NCI-H2227 treated with DMSO at 0.1 percent for 48 hours (cell line): ENCODE results near the gene TBC1D1.
A peak's percentile ranks its signal among the peaks of the same experiment; 100 is the strongest.

Experiments
- DNase-seq: peaks from one replicate; lab custom pipeline; 2025; lab: John Stamatoyannopoulos, UW

Gene TBC1D1

DNA sequence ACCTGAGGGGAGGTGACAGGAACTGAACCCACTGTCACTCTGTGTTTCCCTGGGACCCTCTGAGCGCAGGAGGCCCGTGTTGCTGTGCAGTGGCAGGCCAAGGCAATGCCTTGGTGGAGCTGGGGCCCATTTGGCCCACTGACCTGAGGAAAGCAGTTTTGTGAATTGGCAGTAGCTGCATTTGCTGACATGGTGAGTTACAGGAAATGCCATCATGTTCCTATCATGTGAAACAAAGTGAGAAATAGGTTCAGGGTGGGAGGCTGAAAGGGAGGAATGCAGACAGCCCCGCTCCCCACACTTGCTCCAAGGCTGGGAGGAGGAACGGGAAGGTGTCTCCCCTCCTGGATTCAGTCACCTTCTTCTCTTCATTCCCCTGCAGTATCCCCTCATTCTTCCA, 215.4 kb downstream of the TBC1D1 start:
- DNase-seq = no peak

DNA sequence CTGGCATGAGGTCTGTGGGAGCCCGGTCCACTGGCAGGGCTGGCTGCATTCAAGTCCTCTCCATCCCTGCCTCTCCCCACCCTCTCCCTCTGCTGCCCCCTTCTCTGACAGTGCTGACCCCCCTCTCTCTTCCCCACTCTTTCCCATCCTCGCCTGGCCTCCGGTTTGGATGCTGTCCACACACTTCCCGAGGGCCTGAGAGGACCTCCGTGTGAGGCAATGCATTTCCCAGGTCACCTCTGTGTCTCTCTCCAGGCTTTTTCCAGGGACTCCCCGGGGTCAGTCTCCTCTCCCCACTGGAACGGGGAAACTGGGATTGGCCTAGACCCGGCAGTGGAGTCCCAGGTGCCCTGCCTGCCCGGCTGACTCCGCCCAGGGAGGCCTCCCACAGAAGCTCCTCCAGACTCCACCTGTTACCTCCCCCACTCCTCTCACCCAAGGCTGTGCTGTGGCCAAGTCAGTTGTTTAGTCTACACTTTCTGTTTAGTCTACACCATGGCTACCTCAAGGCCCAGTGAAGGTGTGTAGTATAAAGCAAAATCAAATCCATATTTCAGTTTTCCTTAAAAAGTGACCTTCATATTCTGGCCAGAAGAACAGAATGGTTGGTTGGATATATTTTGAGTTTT, 216.1 kb downstream of the TBC1D1 start:
- DNase-seq = no peak

DNA sequence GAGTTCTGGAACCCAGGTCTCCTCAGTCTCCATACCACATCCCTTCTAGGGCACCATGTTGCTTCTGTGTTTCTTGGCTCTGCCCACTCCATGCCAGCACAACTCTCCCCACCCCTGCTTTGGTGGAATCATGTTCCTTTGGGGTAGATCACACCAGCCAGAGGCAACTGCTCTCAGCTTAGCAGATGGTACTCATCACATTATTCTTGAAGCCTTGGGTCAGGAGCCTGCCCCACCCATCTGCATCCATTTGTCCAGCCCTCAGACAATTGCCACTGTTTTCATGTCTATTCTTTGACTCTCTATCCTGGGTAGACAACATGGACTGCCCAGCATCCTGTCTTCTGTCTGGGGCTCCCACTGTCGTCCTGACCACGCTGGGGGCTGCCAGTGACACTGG, 216.9 kb downstream of the TBC1D1 start:
- DNase-seq = no peak

DNA sequence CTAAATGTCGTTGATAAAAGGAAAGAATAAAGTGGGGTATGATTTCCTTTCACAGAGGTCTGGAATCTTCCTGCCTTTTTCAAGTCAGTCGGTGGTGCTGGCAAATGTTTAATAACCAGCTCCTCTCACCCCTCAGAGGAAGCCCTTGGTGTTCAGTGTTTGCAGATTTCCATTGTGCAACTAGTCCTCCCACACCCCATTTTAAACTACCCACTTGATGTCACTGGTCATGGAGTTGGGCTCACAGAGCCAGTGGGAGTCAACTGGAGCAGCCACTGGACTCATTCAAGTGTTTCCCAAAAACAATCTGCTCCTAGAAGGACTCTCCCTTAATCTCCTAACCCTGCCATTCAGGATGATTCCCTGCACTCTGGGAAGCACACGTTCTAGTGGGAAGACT, 218.5 kb downstream of the TBC1D1 start:
- no peak for DNase-seq

DNA sequence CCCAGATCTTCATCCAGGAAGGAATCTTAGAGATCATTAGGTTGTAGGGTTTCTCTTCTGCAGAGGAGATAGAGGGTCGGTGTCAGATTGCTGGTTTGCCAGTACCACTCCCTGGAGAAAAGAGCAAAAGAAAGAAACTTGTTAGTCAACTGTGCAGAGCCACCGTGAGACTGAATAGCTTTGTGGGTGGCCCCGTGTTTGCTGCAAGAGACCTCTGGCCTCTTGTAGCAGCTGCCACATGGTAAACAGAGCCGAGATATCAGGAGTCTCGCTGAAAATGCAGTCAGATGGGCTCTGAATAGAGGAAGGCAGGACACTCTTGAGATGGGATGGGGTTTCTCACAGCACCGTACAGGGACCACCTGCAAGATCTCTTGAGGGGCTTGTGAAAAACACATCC, 219.0 kb downstream of the TBC1D1 start:
- no peak for DNase-seq

DNA sequence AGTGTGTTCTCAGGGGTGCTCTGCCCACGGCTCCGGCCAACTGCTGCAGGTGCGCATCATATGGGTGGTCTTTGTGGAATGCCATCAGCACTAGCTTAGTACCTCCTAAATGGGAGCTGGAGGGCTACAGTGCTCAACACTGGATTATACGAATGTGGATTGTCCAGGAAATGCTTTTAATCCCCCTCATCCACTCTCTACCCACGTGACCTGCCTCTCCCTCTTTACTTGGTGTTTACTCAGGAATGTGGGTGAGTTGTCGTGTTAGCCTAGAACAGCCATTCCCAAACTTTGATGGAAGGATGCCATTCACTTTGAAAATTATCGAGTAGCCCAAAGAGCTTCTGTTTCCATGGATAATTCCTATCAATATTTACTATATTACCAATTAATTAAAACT, 220.1 kb downstream of the TBC1D1 start:
- DNase-seq = no peak

DNA sequence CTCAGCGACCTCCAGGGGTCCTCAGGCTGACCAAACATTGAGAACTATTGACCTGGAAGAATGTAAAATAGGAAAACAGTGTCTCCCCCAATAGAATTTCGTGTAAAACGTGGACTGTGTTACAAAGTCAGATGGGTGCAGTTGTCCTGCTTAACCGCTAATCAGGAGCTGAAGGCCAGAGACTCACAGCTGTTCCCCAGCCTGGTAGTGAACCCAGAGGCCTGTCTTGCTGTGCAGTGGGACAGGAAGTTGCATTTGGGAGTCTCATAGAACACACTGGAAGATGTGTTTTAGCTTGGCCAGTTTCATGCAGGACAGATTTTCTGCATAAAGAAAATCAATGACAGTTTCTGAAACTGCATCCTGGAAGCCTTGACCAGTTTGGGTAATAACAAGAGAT, 220.8 kb downstream of the TBC1D1 start:
- DNase-seq = no peak

DNA sequence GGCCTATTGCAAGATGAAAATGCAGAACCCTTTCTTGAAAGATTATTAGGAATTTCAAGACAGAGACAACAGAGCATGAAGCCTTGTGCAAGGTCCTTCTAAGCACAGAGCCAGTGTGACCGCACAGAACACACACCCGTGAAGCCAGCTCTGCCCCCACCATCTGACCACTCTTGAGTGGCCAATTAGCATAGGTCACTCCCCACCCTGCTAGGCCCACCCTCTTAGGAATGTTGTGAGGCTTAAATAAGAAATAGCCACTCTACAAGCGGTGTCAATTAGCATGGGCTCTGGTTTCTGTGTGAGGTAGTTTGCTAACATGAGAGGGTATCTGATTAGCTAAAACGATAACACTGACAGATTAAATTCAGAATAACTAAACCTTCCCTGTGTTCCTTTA, 222.2 kb downstream of the TBC1D1 start:
- no peak for DNase-seq

DNA sequence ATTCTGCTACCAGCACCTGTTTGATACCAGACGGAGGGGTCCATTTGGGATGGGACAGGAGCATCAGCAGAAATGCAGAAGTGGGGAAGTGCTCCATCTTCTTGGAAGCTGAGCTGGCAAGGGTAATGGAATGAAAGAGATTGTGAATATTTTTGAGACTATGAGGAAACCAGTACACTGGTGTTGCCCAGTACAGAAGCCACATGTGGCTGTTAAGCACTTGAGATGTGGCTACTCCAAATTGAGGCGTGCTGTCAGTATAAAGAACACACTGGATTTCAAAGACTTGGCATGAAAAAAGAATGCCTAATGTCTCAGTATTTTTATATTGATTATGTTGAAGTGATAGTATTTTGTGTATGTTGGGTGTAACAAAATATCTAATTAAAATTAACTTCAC, 222.7 kb downstream of the TBC1D1 start:
- no peak for DNase-seq

DNA sequence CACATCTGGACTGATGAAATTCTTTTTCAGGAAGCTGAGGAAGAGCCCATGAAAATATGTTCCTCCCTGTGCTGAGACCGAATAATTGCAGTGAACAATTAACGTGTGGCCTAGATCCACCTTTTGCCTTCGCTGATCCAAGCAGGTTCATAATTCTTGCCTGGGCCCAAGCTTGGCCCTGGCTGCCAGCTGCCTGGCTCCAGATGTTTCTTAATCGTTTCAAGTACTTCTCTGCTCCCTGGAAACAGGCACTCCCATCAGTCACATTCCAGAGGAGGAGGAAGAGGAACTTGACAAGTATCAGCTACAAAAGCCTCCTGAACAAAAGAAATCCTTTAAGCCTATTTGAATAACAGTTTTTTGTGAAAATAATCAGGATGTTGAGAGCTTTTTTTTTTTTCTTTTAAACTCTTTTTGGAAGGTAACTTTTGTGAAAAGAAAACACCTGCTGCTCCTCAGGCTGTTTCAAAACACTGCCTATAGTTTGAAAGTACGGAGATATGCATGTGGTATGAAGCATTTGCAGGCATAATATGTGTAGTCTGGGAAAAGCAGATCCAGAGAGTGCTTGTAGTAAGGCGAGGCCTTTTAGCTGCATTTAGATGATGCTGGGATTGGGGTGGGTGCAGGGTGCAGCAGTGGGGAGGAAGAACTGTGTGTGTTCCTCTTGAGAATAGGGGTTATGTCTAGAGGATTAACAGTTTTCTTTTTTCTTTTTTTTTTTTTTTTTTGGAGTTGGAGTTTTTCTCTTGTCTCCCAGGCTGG, 223.7 kb downstream of the TBC1D1 start:
- no peak for DNase-seq

DNA sequence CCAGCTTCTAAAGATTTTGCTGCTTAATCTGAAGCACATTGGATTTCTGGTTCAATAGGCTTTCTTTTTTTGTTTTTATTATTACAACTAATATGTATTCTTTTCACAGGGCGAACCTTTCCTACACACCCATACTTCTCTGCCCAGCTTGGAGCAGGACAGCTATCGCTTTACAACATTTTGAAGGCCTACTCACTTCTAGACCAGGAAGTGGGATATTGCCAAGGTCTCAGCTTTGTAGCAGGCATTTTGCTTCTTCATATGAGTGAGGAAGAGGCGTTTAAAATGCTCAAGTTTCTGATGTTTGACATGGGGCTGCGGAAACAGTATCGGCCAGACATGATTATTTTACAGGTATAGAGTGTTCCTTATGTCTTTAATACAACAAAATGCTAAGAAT, 224.7 kb downstream of the TBC1D1 start:
- no peak for DNase-seq

DNA sequence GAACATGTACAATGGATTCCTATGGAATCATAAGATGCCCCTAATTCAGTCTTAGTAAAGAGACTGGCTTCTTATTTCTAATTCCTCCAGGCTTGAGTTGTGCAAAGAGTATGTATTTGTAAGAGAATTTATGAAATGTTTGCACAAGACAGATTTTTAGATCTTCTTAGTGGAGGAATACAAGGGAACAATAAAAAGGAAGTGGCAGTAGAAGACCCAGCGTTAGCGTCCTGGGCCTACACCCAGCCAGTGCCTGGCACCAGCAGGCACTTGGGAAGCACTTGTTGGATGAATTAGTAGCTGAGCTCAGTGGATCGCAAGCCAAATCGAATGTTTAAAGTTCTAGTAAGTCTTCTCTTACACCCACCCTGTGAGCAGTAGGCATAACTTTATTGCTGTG, 226.7 kb downstream of the TBC1D1 start:
- DNase-seq = no peak

DNA sequence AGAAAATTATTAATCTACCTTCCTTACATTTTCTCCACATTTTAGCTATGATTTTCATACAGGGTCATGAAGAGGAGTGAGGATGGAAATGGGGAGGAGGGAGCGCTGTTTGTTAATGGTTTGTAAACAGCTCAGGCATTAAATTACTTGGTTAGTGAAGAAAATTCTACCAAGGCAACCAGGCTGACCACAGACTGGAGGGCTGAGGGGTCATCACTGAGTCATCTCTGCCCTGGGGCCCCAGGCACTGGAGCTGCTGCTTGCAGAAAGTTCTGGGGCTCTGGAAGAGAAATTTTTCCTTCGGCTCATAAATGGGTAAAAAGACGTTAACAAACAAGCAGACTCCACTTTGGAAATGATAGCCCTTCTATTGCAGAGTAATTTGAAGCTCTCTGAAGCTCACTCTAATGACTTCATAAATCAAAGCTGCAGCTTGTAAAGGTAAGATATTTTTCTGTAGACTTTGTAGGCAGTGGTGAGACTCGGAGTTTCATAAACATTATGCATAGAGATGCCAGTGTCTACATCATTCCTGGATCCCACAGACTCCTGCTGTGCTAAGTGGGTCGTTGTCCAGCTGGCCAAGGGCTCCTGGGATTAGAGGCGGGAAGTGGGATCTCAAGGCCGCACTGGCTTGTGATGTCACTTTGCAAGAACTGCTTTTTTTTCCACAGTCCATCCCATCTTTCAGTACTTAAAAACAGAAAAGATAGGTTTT, 228.9 kb downstream of the TBC1D1 start:
- peak; percentile 50 for DNase-seq

DNA sequence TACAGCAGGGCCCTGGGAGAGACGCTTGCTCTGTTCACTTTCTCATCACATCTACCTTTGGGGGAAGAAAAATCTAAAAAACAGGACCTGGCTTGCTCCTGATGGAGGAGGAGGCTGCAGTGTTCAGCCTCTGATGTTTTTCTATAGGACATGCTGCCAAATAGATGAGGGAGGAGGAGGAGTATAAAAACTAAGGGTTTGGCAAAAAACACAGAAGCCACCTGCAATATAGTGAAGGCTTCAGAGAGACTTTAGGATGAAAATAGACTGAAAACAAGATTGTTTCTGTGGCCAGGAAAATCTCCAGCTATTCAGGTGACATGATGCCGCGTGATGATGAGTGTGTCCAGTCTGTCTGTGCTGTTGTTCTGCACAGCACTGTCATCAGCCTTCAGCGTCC, 229.9 kb downstream of the TBC1D1 start:
- DNase-seq = no peak

DNA sequence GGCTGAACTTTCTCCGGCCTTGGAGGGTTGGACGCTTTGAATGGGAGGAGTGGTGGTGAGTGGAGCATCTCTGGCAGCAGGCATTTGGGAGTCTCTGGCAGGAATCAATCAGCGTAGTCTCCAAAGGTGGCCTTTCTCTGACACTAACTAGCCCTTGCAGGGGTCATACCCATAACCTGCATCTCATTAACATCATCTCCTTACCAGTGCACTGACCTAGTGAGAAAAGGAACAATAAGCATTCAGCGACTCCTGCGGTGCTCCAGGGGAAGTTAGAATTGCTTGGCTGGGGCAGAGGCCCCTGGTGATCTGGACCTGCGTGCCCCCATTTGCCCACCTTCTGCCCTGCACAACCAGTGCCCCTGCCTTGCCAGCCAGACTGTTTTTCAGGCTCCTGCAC, 231.2 kb downstream of the TBC1D1 start:
- no peak for DNase-seq

DNA sequence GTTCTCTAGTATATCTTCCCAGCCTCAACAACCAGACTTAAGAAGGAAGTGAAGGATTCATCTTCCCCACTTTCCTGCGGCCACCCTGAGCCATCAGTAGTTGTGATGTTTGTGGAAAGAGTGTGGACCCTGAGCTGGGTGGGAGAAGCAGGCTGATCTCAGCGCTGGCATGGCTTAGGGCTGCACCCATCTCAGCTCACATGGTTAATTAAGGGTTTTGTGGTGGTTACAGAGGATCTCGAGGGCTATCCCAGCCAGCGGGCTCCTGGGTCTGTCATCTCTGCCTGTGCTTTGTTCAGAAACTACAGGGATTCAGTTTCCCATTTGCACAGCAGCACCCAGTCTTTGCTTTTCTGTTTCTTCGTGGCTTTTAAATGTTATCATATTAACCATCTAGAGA, 232.7 kb downstream of the TBC1D1 start:
- no peak for DNase-seq

DNA sequence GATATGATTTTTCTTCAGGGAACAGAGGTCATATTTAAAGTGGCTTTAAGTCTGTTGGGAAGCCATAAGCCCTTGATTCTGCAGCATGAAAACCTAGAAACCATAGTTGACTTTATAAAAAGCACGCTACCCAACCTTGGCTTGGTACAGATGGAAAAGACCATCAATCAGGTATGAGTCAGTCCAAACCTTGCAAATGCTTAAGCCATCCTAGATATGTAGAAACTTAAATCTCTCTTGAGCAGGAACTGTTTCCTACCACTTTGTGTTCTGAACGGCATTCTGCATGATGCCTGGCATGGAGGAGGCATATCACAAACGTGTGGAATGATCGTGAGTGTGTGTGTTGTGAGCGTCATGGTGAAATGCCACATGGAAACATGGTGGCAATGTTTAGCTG, 234.1 kb downstream of the TBC1D1 start:
- DNase-seq = no peak

DNA sequence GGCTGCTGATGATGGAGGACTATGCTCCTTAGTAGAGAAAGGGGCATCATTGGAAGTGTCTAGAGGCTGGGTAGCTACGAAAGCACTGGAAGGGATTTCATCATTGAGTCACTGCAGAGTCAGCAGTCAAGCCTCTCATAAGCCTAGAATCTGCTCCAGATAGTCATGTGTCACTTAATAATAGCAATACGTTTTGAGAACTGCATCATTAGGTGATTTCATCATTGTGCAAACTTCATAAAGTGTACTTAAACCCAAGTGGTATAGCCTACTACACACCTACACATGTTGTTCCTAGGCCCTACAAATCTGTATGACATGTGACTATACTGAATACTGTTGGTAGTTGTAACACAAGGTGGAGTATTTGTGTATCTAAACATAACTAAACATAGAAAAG, 234.9 kb downstream of the TBC1D1 start:
- DNase-seq = no peak

DNA sequence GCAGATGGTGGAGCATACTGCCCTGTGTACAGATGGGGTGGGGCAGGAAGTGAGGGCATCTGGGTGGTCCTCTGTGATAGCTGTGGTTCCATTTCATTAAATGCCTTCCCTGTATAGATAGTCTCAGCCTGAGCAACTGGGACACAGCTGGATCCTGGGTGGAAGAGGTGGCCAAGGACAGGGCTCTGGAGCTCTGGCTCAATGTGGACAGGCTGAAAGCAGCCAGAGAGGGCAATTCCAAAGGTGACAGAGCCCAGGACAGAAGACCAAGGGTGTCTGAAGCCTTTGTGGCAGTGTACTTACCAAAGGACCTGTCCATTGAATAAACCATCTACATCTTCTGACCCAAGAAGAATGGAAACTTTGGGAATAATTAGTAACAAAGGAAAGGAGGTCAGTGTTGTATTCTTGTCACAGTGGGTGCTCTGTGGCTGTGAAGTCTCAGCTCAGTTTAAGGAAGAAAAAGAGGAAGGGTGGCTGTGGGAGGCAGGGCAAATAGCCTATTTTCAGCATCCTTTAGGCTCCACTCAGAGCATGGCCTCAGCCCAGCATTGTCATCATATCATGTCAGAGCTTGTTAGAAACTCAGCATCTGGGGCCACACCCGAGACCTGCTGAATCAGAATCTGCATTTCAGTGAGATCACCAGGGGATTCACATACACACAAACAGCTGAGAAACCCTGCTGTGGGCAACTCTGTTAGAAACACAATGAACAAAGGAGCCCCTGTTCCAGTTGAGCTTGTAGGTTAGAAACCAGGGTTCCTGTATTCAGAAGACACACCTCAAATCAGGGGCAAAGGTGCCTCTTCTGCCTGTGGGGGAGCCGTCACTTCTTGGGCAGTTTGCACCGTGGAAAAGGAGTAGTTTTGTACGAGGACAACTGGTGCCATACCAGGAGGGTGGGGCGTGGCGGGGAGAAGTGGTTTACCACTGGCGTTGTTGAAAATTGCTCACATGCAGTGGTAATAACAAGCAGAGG, 237.9 kb downstream of the TBC1D1 start:
- DNase-seq = no peak

DNA sequence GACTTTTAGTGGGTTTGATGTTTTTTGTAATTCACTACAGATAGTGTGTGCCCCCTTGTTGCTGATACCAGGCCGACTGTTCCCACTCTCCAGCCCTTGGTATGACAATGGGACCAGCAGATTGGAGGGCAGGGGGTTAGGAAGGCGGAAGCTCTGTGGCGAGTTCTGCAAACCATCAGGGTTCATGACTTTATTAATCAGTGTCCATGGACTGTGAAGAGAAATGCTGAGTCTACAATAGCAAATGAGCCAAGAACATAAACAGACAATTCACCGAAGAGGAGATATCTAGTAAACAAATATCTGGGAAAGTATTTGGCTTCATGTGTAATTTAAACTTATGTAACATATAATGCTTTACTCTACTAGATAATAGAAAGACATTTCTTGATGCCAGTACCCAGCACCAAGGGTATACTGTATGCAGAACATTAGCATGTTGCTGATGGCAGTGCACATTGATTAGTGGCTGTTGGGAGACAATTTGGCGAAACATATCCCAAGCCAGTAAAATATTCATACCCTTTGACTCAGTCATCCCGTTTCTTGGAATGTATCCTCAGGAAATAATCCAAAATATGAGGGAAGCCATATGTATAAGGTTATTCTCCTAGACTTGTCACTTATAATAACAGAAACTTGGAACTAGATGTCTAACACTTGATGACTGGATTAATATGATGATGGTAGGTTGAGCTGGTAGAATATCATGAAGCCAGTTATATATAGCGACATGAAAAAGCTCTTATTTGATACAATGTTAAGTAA, 238.8 kb downstream of the TBC1D1 start:
- no peak for DNase-seq

DNA sequence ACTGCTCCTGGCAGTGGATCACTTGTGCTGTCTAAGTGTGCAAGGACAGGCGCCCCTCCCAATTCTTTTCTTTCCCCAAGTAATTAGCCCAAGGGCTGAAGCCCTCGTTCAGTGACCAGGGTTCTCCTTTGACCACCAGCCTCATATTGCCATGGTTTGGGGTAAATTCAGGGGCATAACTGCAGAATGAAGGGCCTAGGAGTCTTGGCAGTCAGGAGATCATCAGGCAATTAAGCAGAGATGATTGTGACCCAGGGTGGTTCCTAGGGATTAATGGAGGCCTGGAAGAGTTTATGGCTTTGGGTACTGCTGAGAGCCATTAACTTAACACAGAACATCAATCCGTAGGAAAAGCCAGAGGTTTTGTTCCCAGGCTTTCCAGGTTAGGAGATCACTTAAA, 240.0 kb downstream of the TBC1D1 start:
- DNase-seq = no peak
